Measurements from ENCODE around the gene KTI12. TPM values are rescaled to one million over a fixed set of nuclear protein-coding genes. Genes with fewer than 3 reads are reported as not detected.
"Not testable (repeated sequence)": the region's sequence is repeated elsewhere in the genome, so short reads cannot be mapped to it uniquely, and the experiment has no call there.

Gene KTI12, protein sequence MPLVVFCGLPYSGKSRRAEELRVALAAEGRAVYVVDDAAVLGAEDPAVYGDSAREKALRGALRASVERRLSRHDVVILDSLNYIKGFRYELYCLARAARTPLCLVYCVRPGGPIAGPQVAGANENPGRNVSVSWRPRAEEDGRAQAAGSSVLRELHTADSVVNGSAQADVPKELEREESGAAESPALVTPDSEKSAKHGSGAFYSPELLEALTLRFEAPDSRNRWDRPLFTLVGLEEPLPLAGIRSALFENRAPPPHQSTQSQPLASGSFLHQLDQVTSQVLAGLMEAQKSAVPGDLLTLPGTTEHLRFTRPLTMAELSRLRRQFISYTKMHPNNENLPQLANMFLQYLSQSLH
- total RNA-seq = 16.5 and 18.3 TPM in 2 replicates

DNA sequence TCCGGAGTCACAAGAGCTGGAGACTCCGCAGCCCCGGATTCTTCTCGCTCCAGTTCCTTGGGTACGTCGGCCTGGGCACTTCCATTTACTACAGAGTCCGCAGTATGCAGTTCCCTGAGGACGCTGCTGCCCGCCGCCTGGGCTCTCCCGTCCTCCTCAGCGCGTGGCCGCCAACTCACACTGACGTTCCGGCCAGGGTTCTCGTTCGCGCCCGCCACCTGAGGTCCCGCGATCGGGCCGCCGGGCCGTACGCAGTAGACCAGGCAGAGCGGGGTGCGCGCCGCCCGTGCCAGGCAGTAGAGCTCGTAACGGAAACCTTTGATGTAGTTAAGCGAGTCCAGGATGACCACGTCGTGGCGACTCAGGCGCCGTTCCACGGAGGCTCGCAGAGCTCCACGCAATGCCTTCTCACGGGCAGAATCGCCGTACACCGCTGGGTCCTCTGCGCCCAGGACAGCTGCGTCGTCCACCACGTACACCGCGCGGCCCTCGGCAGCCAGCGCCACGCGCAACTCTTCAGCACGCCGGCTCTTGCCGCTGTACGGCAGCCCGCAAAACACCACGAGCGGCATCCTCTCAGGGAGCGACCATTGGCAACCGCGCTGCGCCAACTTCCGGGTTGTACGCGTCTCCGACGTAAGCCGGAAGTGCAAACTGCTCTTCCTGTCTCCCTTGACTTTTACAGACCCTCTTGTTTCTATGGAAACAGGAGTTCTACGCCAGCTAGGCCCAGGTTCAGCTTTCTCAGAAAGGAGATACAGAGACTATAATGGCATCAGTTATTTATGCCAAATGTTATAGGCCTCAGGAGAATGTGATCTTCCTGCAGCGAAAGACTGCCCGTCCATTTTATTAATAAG lies at the start of gene KTI12:
KTI12 (minus strand) TSS at position 621 of the 860 bp plus-strand sequence; CDS start at position 572, 49 bp downstream.
- H3K4me3 Mint-ChIP-seq (ENCODE audit: low read depth) = peak within 1 kb of the TSS; percentile 93
- DNase-seq (ENCODE audit: low spot score) = peak; percentile 83
- no peaks in the 10 kb centered on the region for H3K9me3 Mint-ChIP-seq
- intact Hi-C loops (cut with micrococcal nuclease) = loop anchor here (1.0 kb wide), 1 partner anchor 22 kb away; the partner anchor contains the start of gene TXNDC12
- peaks cover 30% of the 10 kb centered on the region for H3K4me1 Mint-ChIP-seq (ENCODE audit: low read depth)
- peak within 1 kb of the TSS; percentile 90 for H3K27ac Mint-ChIP-seq
- peaks cover 50% of the 10 kb centered on the region for H3K36me3 Mint-ChIP-seq (ENCODE audit: low read depth)
- no peaks in the 10 kb centered on the region for H3K27me3 Mint-ChIP-seq (ENCODE audit: low read depth)

DNA sequence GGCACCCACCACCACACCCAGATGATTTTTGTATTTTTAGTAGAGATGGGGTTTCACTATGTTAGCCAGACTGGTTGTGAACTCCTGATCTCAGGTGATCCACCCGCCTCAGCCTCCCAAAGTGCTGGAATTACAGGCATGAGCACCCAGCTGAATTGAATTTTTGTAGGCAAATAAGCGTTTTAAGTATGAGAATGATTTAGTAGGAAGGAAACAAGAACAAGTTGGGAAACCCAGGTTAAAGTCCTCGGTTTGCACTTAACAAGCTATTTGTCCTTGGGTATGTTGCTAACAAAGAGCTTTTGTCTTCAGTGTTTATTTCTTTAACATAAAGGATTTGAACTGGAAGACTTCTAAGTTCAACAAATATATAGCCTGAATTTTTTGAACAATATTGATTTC lies 46.4 kb upstream of the KTI12 start:
- Mint-ChIP-seq H3K36me3 (ENCODE audit: low read depth) (peaks cover 26% of the 10 kb centered on the region), H3K27me3 (ENCODE audit: low read depth) (no peaks in the 10 kb centered on the region), H3K9me3 (no peaks in the 10 kb centered on the region), H3K4me1 (ENCODE audit: low read depth) (peaks cover 4% of the 10 kb centered on the region), H3K4me3 (ENCODE audit: low read depth) (no peak overlapping the region), H3K27ac (no peak overlapping the region)
- no peak for DNase-seq (ENCODE audit: low spot score)
- intact Hi-C loops (cut with micrococcal nuclease) = no loop called here

DNA sequence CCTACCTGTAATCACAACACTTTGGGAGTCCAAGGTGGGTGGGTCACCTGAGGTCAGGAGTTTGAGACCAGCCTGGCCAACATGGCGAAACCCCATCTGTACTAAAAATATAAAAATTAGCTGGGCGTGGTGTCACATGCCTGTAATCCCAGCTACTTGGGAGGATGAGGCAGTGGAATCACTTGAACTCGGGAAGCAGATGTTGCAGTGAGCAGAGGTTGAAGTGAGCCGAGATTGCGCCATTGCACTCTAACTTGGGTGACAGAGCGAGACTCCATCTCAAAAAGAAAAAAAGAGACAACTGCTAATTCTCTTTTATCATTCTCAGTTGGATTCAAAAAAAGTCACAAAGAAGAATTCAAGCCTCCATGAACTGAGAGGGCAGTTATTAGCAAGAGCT lies 43.7 kb upstream of the KTI12 start:
- H3K27ac Mint-ChIP-seq; H3K4me3 Mint-ChIP-seq (ENCODE audit: low read depth): not testable (repeated sequence)

DNA sequence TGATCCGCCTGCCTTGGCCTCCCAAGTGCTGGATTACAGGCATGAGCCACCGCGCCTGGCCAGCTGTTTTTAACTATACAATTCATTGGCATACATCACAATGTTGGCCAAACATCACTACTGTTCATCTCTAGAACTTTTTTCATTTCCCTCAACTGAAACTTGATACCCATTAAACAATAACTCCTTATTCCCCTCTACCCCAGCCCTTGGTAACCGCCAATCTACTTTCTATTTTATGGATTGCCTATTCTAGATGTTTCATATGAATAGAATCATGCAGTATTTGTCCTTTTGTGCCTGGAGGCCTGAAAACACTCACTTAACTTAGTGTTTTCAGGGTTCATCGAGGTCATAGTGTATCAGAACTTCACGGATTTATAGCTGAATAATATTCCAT lies 38.7 kb upstream of the KTI12 start:
- H3K27ac Mint-ChIP-seq = no peak overlapping the region

More for the DNA sequence above, 43.7 kb upstream of the KTI12 start:
- peaks cover 34% of the 10 kb centered on the region for H3K36me3 Mint-ChIP-seq (ENCODE audit: low read depth)
- intact Hi-C loops (cut with micrococcal nuclease); H3K9me3 Mint-ChIP-seq; H3K4me1 Mint-ChIP-seq (ENCODE audit: low read depth); DNase-seq (ENCODE audit: low spot score); H3K27me3 Mint-ChIP-seq (ENCODE audit: low read depth): not testable (repeated sequence)

DNA sequence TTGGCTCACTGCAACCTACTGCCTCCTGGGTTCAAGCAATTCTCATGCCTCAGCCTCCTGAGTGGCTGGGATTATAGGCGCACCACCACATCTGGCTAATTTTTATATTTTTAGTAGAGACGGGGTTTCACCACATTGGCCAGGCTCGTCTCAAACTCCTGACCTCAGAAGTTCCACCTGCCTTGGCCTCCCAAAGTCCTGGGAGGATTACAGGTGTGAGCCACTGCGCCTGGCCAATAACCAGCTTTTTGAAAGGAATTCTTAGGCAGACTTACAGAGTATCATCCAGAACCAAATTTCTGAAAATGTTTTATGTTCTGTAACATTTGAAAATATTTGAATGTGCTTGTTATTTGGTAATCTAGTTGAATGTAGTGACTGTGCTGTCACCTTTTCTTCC lies 37.1 kb upstream of the KTI12 start:
- intact Hi-C loops (cut with micrococcal nuclease) = no loop called here
- peaks cover 44% of the 10 kb centered on the region for H3K36me3 Mint-ChIP-seq (ENCODE audit: low read depth)
- H3K4me1 Mint-ChIP-seq (ENCODE audit: low read depth) = peaks cover 16% of the 10 kb centered on the region
- H3K4me3 Mint-ChIP-seq (ENCODE audit: low read depth) = no peak overlapping the region
- H3K27me3 Mint-ChIP-seq (ENCODE audit: low read depth) = no peaks in the 10 kb centered on the region
- no peak for DNase-seq (ENCODE audit: low spot score)
- no peaks in the 10 kb centered on the region for H3K9me3 Mint-ChIP-seq
- H3K27ac Mint-ChIP-seq = no peak overlapping the region

More for the DNA sequence above, 38.7 kb upstream of the KTI12 start:
- Mint-ChIP-seq H3K36me3 (ENCODE audit: low read depth) (peaks cover 47% of the 10 kb centered on the region), H3K9me3 (no peaks in the 10 kb centered on the region), H3K4me1 (ENCODE audit: low read depth) (peaks cover 16% of the 10 kb centered on the region), H3K4me3 (ENCODE audit: low read depth) (no peak overlapping the region), H3K27me3 (ENCODE audit: low read depth) (no peaks in the 10 kb centered on the region)
- no peak for DNase-seq (ENCODE audit: low spot score)
- intact Hi-C loops (cut with micrococcal nuclease) = no loop called here

DNA sequence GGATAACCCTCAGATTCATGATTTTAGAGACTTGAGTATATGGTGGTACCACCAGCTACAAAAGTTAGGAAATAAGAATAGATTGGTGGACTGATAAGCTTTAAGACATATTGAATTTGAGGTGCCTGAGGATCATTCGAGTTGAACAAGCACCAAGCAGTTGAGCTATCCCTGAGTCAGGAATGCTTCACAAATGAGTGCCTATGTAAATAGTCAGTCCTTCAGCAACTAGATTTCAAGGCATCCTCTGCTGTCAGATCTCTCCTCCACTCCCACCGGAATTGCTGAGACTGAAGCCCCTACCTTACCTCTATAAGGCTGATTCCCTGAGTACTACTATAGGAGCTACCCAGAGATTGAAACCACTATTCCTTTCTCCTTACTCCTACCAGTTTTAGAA lies 29.6 kb upstream of the KTI12 start:
- H3K36me3 Mint-ChIP-seq (ENCODE audit: low read depth) = peaks cover 62% of the 10 kb centered on the region
- H3K27me3 Mint-ChIP-seq (ENCODE audit: low read depth) = no peaks in the 10 kb centered on the region
- DNase-seq (ENCODE audit: low spot score) = no peak
- no peaks in the 10 kb centered on the region for H3K9me3 Mint-ChIP-seq
- H3K4me3 Mint-ChIP-seq (ENCODE audit: low read depth) = no peak overlapping the region
- peaks cover 17% of the 10 kb centered on the region for H3K4me1 Mint-ChIP-seq (ENCODE audit: low read depth)
- intact Hi-C loops (cut with micrococcal nuclease) = no loop called here
- no peak overlapping the region for H3K27ac Mint-ChIP-seq

DNA sequence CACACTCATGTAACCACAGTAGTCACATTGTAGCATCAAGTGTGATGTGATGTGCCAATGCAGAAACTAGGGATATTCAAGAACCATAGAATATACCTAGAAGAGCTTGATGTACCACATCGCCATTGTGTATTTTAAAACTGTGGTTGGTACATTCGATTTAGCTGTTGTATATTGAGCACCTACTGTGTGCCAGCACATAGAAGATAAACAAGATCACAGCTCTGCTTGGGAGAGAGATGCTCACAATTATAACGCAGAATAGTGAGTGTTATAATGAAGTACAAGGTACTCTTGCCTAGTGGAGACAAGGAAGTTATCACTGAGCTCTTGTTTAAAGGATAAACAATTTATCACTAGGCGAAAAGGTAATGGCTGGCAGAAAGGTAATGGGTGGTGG lies 27.2 kb upstream of the KTI12 start:
- no peaks in the 10 kb centered on the region for H3K9me3 Mint-ChIP-seq
- H3K4me1 Mint-ChIP-seq (ENCODE audit: low read depth) = peaks cover 29% of the 10 kb centered on the region

DNA sequence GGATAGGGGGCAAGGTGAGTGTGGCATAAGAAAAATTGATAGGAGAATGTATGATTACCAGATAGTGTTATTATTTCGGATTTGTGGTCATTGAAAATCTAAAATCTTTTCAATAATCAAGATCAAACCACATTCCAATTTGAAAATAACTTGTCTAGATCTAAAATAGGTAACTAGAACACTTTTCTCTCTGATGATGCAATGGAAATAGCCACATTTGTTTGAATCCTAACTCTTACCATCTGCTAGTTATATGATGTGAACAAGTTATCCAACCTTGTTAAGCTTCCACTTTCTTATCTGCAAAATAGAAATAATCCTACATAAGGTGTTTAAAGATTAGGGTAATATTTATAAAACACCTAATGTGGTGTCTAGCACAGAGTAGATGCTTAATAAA lies 26.3 kb upstream of the KTI12 start:
- Mint-ChIP-seq H3K4me3 (ENCODE audit: low read depth) (no peak overlapping the region), H3K4me1 (ENCODE audit: low read depth) (peaks cover 29% of the 10 kb centered on the region), H3K36me3 (ENCODE audit: low read depth) (peaks cover 47% of the 10 kb centered on the region), H3K27ac (no peak overlapping the region), H3K27me3 (ENCODE audit: low read depth) (no peaks in the 10 kb centered on the region), H3K9me3 (no peaks in the 10 kb centered on the region)
- intact Hi-C loops (cut with micrococcal nuclease) = loop anchor here (5.0 to 10.0 kb wide), 4 partner anchors 82 to 1992 kb away; partner anchors contain the start of genes CC2D1B, ORC1, PRPF38A and TCEANC2
- no peak for DNase-seq (ENCODE audit: low spot score)

More for the DNA sequence above, 27.2 kb upstream of the KTI12 start:
- Mint-ChIP-seq H3K36me3 (ENCODE audit: low read depth) (peaks cover 55% of the 10 kb centered on the region), H3K4me3 (ENCODE audit: low read depth) (no peak overlapping the region), H3K27ac (no peak overlapping the region), H3K27me3 (ENCODE audit: low read depth) (no peaks in the 10 kb centered on the region)
- intact Hi-C loops (cut with micrococcal nuclease) = no loop called here
- no peak for DNase-seq (ENCODE audit: low spot score)

DNA sequence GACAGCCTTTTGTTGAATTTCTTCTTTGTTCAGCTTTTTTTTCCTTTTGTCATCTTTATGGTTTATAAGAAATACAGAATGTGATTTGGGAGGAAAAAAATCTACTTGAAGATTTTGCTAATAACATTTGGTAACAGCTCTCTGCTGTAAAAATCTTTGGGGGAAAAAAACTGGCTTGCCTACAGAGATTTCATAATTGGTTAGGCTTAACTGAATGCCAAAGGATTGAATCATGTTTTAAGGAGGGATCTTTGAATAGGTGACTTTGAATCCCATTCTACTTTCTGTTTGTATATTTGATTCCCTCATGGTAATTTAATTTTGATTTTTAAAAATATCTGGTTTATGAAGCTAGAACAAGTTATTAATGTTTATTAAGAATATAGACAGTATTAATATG lies 25.7 kb upstream of the KTI12 start:
- no peak overlapping the region for H3K27ac Mint-ChIP-seq
- H3K36me3 Mint-ChIP-seq (ENCODE audit: low read depth) = peaks cover 43% of the 10 kb centered on the region
- intact Hi-C loops (cut with micrococcal nuclease) = loop anchor here (5.0 to 10.0 kb wide), 4 partner anchors 83 to 1993 kb away; partner anchors contain the start of genes CC2D1B, ORC1, PRPF38A and TCEANC2
- DNase-seq (ENCODE audit: low spot score) = no peak
- H3K4me3 Mint-ChIP-seq (ENCODE audit: low read depth) = peak overlapping the region; percentile 45
- peaks cover 30% of the 10 kb centered on the region for H3K4me1 Mint-ChIP-seq (ENCODE audit: low read depth)
- H3K9me3 Mint-ChIP-seq = no peaks in the 10 kb centered on the region
- H3K27me3 Mint-ChIP-seq (ENCODE audit: low read depth) = no peaks in the 10 kb centered on the region

DNA sequence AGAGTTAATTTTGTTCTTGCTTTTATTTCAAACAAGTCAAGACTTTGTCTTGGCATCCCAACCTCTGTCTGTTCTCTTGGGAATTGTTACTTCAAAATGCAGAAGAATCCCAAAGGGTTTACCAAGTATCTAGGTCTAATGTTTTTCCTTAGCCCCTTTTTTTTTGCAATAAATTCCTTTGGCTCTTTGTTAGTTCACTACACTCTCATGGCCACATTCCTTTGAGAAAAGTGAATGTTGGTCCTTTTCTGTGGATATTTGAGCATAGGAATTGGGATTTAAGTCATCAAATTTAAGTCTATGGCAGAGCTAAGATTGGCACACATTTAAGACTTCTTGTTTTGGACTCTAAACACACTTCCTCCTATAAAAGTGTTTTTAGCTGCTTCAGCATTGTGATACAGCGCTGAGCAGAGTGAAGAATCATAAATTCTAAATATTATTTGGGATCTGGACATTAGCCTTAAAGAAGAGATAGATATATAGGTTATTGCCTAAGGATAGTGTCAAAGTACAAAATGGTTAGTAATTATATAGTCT lies 24.3 kb upstream of the KTI12 start:
- intact Hi-C loops (cut with micrococcal nuclease) = loop anchor here (5.0 to 10.0 kb wide), 4 partner anchors 84 to 1994 kb away; partner anchors contain the start of genes CC2D1B, ORC1, PRPF38A and TCEANC2
- H3K9me3 Mint-ChIP-seq = no peaks in the 10 kb centered on the region
- H3K27me3 Mint-ChIP-seq (ENCODE audit: low read depth) = no peaks in the 10 kb centered on the region
- H3K36me3 Mint-ChIP-seq (ENCODE audit: low read depth) = peaks cover 35% of the 10 kb centered on the region
- peak overlapping the region; percentile 100 for H3K4me3 Mint-ChIP-seq (ENCODE audit: low read depth)
- no peak for DNase-seq (ENCODE audit: low spot score)
- peaks cover 36% of the 10 kb centered on the region for H3K4me1 Mint-ChIP-seq (ENCODE audit: low read depth)
- no peak overlapping the region for H3K27ac Mint-ChIP-seq

DNA sequence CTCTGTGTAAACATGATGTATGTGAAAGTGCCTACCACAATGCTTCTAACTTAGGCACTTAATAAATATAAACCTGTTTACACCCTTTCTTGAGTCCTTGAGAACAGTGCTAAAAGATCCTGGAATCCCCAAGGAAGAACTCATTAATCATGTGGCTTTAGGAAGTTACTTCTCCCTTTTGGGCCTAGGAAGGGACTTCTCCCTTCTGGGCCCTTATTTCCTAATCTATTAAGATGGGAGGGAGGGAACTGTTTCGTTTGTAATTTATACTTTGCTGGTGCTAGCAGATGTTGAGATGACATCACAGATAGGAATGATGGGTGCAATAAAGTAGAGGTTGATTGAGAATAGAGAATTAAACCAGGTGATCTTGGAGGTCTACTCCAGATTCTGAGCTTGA lies 23.6 kb upstream of the KTI12 start:
- peaks cover 38% of the 10 kb centered on the region for H3K4me1 Mint-ChIP-seq (ENCODE audit: low read depth)
- peak overlapping the region; percentile 100 for H3K4me3 Mint-ChIP-seq (ENCODE audit: low read depth)
- no peaks in the 10 kb centered on the region for H3K9me3 Mint-ChIP-seq

DNA sequence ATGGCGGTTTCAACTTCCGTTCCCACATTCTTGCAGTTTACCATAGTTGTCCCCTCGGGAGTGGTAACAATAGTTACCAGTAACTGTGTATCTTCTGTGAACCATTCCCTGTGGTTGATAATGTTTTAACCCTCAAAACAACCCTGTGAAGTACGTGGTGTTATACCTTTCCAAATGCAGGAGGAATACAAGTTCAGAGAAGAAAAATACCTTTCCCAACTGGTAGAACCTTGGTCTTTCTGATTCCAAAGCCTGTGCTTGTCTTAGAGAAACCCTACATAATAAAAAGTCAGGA lies 23.3 kb upstream of the KTI12 start:
- Mint-ChIP-seq H3K4me1 (ENCODE audit: low read depth) (peaks cover 41% of the 10 kb centered on the region), H3K27ac (peak overlapping the region; percentile 100), H3K36me3 (ENCODE audit: low read depth) (peaks cover 36% of the 10 kb centered on the region), H3K4me3 (ENCODE audit: low read depth) (peak overlapping the region; percentile 100), H3K9me3 (no peaks in the 10 kb centered on the region), H3K27me3 (ENCODE audit: low read depth) (no peaks in the 10 kb centered on the region)
- DNase-seq (ENCODE audit: low spot score) = no peak
- intact Hi-C loops (cut with micrococcal nuclease) = loop anchor here (1.0 to 10.0 kb wide), 6 partner anchors 85 to 1995 kb away; partner anchors contain the start of genes CC2D1B, ORC1, PRPF38A and TCEANC2

More for the DNA sequence above, 23.6 kb upstream of the KTI12 start:
- H3K36me3 Mint-ChIP-seq (ENCODE audit: low read depth) = peaks cover 34% of the 10 kb centered on the region
- DNase-seq (ENCODE audit: low spot score) = no peak
- no peaks in the 10 kb centered on the region for H3K27me3 Mint-ChIP-seq (ENCODE audit: low read depth)
- intact Hi-C loops (cut with micrococcal nuclease) = loop anchor here (5.0 to 10.0 kb wide), 4 partner anchors 85 to 1995 kb away; partner anchors contain the start of genes CC2D1B, ORC1, PRPF38A and TCEANC2
- H3K27ac Mint-ChIP-seq = peak overlapping the region; percentile 100

Data from activated T-helper 2 cell treated with anti-CD3 and anti-CD28 coated beads, Interferon-gamma antibody, Interleukin-2, Interleukin-4, amounts not matched to agents 10 μg/mL and 5 μg/mL and 100 μg/mL, durations not matched to agents 14 hours and 24 hours and 36 hours (primary cell).